Mesendoderm (in vitro differentiated cells): ENCODE measurements around the gene CFAP45.

Experiments
- DNase-seq: peaks from one replicate; pipeline ENCODE4 v3.0.0; 2013
- H2AK5ac ChIP-seq: 2 replicates; pipeline ENCODE4 v1.6.1; 2013; ENCODE audit warnings: low read length, inconsistent platforms
- H2BK120ac ChIP-seq: 2 replicates; pipeline ENCODE4 v1.6.1; 2013; ENCODE audit warnings: low read depth, mild to moderate bottlenecking, low read length, moderate library complexity, mixed read lengths
- H2BK15ac ChIP-seq: replicated peaks from 2 replicates; pipeline ENCODE4 v1.6.1; 2013; ENCODE audit warnings: low read depth, mild to moderate bottlenecking, moderate library complexity
- H2BK5ac ChIP-seq: 2 replicates; pipeline ENCODE4 v1.6.1; 2013; ENCODE audit warnings: low read length, inconsistent platforms
- H3K18ac ChIP-seq: 2 replicates; pipeline ENCODE4 v1.6.1; 2013; ENCODE audit warnings: mild to moderate bottlenecking, low read length, mixed read lengths
- H3K23ac ChIP-seq: one replicate; pipeline ENCODE4 v1.6.1; 2013; ENCODE audit warnings: low read length
- H3K27ac ChIP-seq: 2 replicates; pipeline ENCODE4 v1.5.1; 2013; ENCODE audit warnings: low read depth, mild to moderate bottlenecking, inconsistent platforms, low read length, moderate library complexity
- H3K27me3 ChIP-seq: 2 replicates; pipeline ENCODE4 v1.6.1; 2013; ENCODE audit warnings: low read length, control low read depth, mild to moderate bottlenecking, inconsistent platforms; ENCODE audit not compliant: insufficient read depth, poor library complexity
- H3K36me3 ChIP-seq: 2 replicates; pipeline ENCODE4 v1.6.1; 2013; ENCODE audit warnings: low read length, inconsistent platforms; ENCODE audit not compliant: control insufficient read depth, insufficient read depth
- H3K4ac ChIP-seq: one replicate; pipeline ENCODE4 v1.6.1; 2013; ENCODE audit warnings: low read depth, mild to moderate bottlenecking, low read length, moderate library complexity
- H3K4me1 ChIP-seq: 2 replicates; pipeline ENCODE4 v1.6.1; 2013; ENCODE audit warnings: low read depth, low read length, inconsistent platforms; ENCODE audit not compliant: control insufficient read depth
- H3K4me2 ChIP-seq: 2 replicates; pipeline ENCODE4 v1.6.1; 2013; ENCODE audit warnings: low read length
- H3K4me3 ChIP-seq: 2 replicates; pipeline ENCODE4 v1.5.1; 2013; ENCODE audit warnings: mild to moderate bottlenecking, low read length
- H3K56ac ChIP-seq: one replicate; pipeline ENCODE4 v1.6.1; 2013; ENCODE audit warnings: low read length
- H3K79me1 ChIP-seq: 2 replicates; pipeline ENCODE4 v1.6.1; 2013; ENCODE audit warnings: low read length, inconsistent platforms
- H3K79me2 ChIP-seq: 2 replicates; pipeline ENCODE4 v1.6.1; 2013; ENCODE audit warnings: mild to moderate bottlenecking, low read length; ENCODE audit not compliant: control insufficient read depth, insufficient read depth
- H3K9ac ChIP-seq: 2 replicates; pipeline ENCODE4 v1.6.1; 2013; ENCODE audit warnings: low read length, inconsistent platforms
- H4K5ac ChIP-seq: one replicate; pipeline ENCODE4 v1.6.1; 2013; ENCODE audit warnings: low read length
- H4K8ac ChIP-seq: one replicate; pipeline ENCODE4 v1.6.1; 2013; ENCODE audit warnings: low read depth, mild to moderate bottlenecking, control low read depth, low read length, moderate library complexity
- whole genome bisulfite sequencing: extraction: QIAGEN DNeasy Blood & Tissue Kit; methylation state at CpG from one replicate; pipeline ENCODE4 v1.1.7; 2013; ENCODE audit warnings: low lambda C conversion rate, missing lambda C conversion rate; ENCODE audit not compliant: insufficient coverage; ENCODE audit errors: extremely low coverage; 5-methylcytosine and 5-hydroxymethylcytosine counted together

CFAP45 gene

DNA sequence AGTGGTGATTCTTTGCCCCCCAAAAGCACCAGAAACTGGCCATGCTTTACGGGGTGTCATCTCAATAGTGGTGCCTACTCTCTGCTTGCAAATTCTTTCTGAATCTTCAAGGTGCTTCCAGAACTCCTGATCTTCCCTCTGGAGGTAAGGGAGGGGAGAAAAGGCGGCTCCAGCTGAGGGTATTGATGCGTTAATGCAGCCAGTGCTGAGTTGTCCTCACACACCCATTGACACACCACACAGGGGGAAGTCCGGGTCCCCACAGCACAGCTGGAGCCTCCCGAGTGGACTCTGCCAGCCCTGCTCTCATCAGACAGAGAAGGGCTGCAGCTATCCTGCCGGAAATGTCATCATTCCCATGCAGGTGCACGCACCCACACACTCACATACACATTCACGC, 38.7 kb downstream of the CFAP45 start:
- Histone ChIP-seq H3K9ac (no peak overlapping the region), H4K5ac (no peak overlapping the region), H3K4ac (no peak overlapping the region), H2BK5ac (no peak overlapping the region), H2BK120ac (no peak overlapping the region), H3K18ac (no peak overlapping the region), H3K79me1 (no peaks in the 10 kb centered on the region), H3K23ac (no peak overlapping the region), H3K27me3 (no peaks in the 10 kb centered on the region), H3K79me2 (no peaks in the 10 kb centered on the region), H4K8ac (no peak overlapping the region), H3K56ac (no peak overlapping the region), H3K36me3 (no peaks in the 10 kb centered on the region), H3K27ac (no peak overlapping the region), H3K4me3 (no peak overlapping the region), H3K4me1 (no peaks in the 10 kb centered on the region), H2BK15ac (no peak overlapping the region), H2AK5ac (no peak overlapping the region), H3K4me2 (no peak overlapping the region)
- no CpG with 5 or more reads among the region's 8 CpGs for WGBS
- no peak for DNase-seq

DNA sequence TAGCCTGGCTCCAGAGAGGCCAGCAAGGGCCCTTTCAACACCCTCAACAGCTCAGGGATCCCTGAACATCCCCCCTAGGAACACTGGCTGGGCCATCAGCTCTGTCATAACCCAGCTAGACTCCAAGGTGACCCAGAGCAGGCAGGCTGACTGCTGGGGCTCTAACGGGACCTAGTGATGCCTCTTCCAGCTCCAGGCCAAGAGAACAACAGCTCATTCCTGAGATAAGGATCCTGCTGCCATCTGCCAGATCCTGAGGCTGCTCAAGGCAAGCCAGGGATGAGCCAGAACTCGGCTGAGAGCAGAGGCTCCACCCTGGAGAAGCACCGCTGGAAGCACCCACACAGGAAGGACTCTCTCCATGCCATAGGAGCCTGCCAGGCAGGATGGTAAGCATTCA, 39.5 kb downstream of the CFAP45 start:
- DNase-seq: no peak
- no CpG with 5 or more reads among the region's 3 CpGs for WGBS
- H3K4me3 ChIP-seq: no peak overlapping the region
- no peaks in the 10 kb centered on the region for H3K79me2 ChIP-seq
- H3K27me3 ChIP-seq: no peaks in the 10 kb centered on the region
- no peak overlapping the region for H2AK5ac ChIP-seq
- no peaks in the 10 kb centered on the region for H3K36me3 ChIP-seq
- H4K5ac ChIP-seq: no peak overlapping the region
- H3K79me1 ChIP-seq: no peaks in the 10 kb centered on the region
- H3K9ac ChIP-seq: no peak overlapping the region
- H4K8ac ChIP-seq: no peak overlapping the region
- H2BK15ac ChIP-seq: no peak overlapping the region
- no peak overlapping the region for H3K27ac ChIP-seq
- H2BK120ac ChIP-seq: no peak overlapping the region
- no peaks in the 10 kb centered on the region for H3K4me1 ChIP-seq
- no peak overlapping the region for H2BK5ac ChIP-seq
- H3K23ac ChIP-seq: no peak overlapping the region
- no peak overlapping the region for H3K18ac ChIP-seq
- H3K4ac ChIP-seq: no peak overlapping the region
- no peak overlapping the region for H3K56ac ChIP-seq
- H3K4me2 ChIP-seq: no peak overlapping the region

DNA sequence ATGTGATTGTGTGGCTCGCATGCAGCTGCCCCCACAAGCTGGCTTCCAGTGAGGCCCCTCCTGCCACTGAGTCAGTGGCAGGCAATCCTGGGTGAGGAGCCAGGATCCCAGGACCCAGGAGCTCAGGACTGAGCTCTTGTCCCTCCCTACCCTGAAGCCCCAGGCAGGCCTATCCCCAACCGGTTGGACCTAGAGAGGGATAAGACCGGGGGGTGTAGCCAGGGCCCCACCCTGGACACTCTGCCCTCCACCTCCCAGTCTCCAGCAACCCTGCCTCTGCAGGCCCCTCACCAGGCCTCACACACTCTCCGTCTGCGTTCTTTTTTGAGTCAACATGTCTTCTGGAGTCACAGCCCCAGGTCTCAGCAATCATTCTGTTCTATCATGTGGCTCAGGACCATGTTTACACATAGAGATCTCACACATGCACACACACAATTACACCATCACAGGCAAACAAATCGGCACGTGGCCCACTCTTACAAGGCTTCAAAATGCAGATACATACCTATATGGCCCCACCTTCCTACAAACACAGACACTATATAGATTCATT, 40.1 kb downstream of the CFAP45 start:
- H3K4ac ChIP-seq: no peak overlapping the region
- H2AK5ac ChIP-seq: no peak overlapping the region
- no peak for DNase-seq
- no peak overlapping the region for H2BK120ac ChIP-seq
- no peaks in the 10 kb centered on the region for H3K79me1 ChIP-seq
- no peak overlapping the region for H4K5ac ChIP-seq
- H3K9ac ChIP-seq: no peak overlapping the region
- H3K56ac ChIP-seq: no peak overlapping the region
- H3K4me1 ChIP-seq: no peaks in the 10 kb centered on the region
- H3K4me2 ChIP-seq: no peak overlapping the region
- no peaks in the 10 kb centered on the region for H3K36me3 ChIP-seq
- no peak overlapping the region for H3K23ac ChIP-seq
- no peak overlapping the region for H4K8ac ChIP-seq
- H3K79me2 ChIP-seq: no peaks in the 10 kb centered on the region
- H3K27ac ChIP-seq: no peak overlapping the region
- H3K4me3 ChIP-seq: no peak overlapping the region
- WGBS: no CpG with 5 or more reads among the region's 7 CpGs
- H3K18ac ChIP-seq: no peak overlapping the region
- H2BK15ac ChIP-seq: no peak overlapping the region
- no peak overlapping the region for H2BK5ac ChIP-seq
- H3K27me3 ChIP-seq: peaks cover 3% of the 10 kb centered on the region

DNA sequence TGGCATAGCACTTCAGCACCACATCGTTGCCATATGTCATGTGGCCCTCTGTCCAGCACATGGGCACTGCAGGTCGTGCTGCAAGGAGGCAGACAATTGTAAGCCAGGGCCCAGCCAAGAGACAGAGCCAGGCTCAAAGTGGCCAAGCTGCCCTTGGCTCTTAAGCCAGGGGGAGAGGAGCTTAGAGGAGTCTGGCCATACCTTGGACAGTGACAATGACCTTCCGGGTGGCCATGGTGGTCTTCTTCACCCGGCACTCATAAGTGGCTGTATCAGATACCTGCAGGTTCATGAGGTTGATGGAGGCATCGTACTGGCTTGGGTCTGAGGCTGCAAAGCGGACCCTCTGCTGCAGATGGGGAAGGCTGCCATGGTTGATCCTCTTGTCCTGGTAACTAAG, 42.1 kb downstream of the CFAP45 start:
- no peak overlapping the region for H3K56ac ChIP-seq
- H3K18ac ChIP-seq: no peak overlapping the region
- no peak for DNase-seq
- peaks cover 3% of the 10 kb centered on the region for H3K27me3 ChIP-seq
- H2BK15ac ChIP-seq: no peak overlapping the region
- no peaks in the 10 kb centered on the region for H3K36me3 ChIP-seq
- H3K79me1 ChIP-seq: no peaks in the 10 kb centered on the region
- no peak overlapping the region for H2BK120ac ChIP-seq
- WGBS: no CpG with 5 or more reads among the region's 6 CpGs
- H4K5ac ChIP-seq: no peak overlapping the region
- H2BK5ac ChIP-seq: no peak overlapping the region
- H4K8ac ChIP-seq: no peak overlapping the region
- no peak overlapping the region for H3K4me3 ChIP-seq
- no peak overlapping the region for H3K23ac ChIP-seq
- H3K27ac ChIP-seq: no peak overlapping the region
- H3K9ac ChIP-seq: no peak overlapping the region
- H3K4me1 ChIP-seq: no peaks in the 10 kb centered on the region
- no peak overlapping the region for H3K4ac ChIP-seq
- no peak overlapping the region for H3K4me2 ChIP-seq
- no peak overlapping the region for H2AK5ac ChIP-seq
- H3K79me2 ChIP-seq: no peaks in the 10 kb centered on the region

DNA sequence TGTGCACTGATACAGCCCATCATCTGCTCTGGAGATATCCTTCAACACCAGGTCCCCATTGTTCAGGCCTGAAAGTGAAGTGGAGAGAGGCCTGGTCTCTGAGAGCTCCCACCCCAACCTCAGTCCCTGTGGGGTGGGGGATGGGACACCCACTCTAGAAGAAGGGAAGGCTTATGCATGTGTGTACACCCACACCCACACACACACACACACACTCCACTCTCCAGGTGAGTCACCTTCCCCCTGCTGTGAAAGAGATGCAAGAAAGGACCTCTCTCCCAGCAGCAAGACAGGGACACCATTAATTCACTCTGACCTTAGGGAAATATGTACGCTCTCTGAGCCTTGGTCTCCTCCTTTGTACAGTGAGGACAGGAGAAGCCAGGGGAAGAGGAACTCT, 43.4 kb downstream of the CFAP45 start:
- no peak overlapping the region for H2BK15ac ChIP-seq
- no peak for DNase-seq
- no peak overlapping the region for H3K9ac ChIP-seq
- no peak overlapping the region for H4K5ac ChIP-seq
- no peaks in the 10 kb centered on the region for H3K36me3 ChIP-seq
- H3K4me3 ChIP-seq: no peak overlapping the region
- H4K8ac ChIP-seq: no peak overlapping the region
- no peak overlapping the region for H3K18ac ChIP-seq
- no peak overlapping the region for H2BK120ac ChIP-seq
- H3K56ac ChIP-seq: no peak overlapping the region
- H3K79me2 ChIP-seq: no peaks in the 10 kb centered on the region
- H3K79me1 ChIP-seq: no peaks in the 10 kb centered on the region
- H2BK5ac ChIP-seq: no peak overlapping the region
- no peak overlapping the region for H3K23ac ChIP-seq
- no peak overlapping the region for H3K4ac ChIP-seq
- no CpG with 5 or more reads among the region's 1 CpG for WGBS
- H3K4me2 ChIP-seq: no peak overlapping the region
- no peak overlapping the region for H3K27ac ChIP-seq
- no peaks in the 10 kb centered on the region for H3K4me1 ChIP-seq
- H2AK5ac ChIP-seq: no peak overlapping the region
- H3K27me3 ChIP-seq: peaks cover 3% of the 10 kb centered on the region

DNA sequence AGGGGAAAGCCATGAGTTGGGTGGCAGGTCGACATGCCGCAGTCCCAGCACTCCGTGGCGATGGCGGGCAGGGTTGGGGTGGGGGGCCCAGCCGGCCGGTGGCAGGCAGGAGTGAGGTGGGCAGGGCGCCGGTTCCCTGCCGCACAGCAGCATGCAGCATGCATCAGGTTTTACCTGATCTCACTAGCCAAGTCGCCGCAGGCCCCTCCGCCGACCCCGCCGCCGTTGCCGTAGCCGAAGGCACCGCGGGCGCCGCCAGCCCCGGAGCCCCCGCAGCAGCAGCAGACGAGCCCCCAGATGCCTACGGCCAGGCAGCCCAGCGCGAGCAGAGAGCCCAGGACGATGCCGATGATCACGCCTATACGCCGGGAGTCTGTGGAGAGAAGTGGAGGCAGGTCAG, 44.3 kb downstream of the CFAP45 start:
- H3K4ac ChIP-seq: no peak overlapping the region
- H3K27ac ChIP-seq: no peak overlapping the region
- H3K9ac ChIP-seq: no peak overlapping the region
- H3K4me3 ChIP-seq: no peak overlapping the region
- H3K36me3 ChIP-seq: no peaks in the 10 kb centered on the region
- H2BK5ac ChIP-seq: no peak overlapping the region
- H3K18ac ChIP-seq: no peak overlapping the region
- H3K79me1 ChIP-seq: no peaks in the 10 kb centered on the region
- no peak for DNase-seq
- no peaks in the 10 kb centered on the region for H3K79me2 ChIP-seq
- H3K23ac ChIP-seq: no peak overlapping the region
- no peak overlapping the region for H2BK15ac ChIP-seq
- H4K8ac ChIP-seq: no peak overlapping the region
- H3K4me2 ChIP-seq: no peak overlapping the region
- no peak overlapping the region for H4K5ac ChIP-seq
- no peaks in the 10 kb centered on the region for H3K4me1 ChIP-seq
- H2AK5ac ChIP-seq: no peak overlapping the region
- no peak overlapping the region for H3K56ac ChIP-seq
- peaks cover 3% of the 10 kb centered on the region for H3K27me3 ChIP-seq
- no peak overlapping the region for H2BK120ac ChIP-seq
- no CpG with 5 or more reads among the region's 34 CpGs for WGBS
